ENCODE results near the gene KIAA1671. TPM values are rescaled to one million over a fixed set of nuclear protein-coding genes. Genes with fewer than 3 reads are reported as not detected.
A peak's percentile ranks its signal among the peaks of the same experiment; 100 is the strongest.

Gene KIAA1671
- total RNA-seq, 1 donor from 2014 or later: 62.1 TPM

DNA sequence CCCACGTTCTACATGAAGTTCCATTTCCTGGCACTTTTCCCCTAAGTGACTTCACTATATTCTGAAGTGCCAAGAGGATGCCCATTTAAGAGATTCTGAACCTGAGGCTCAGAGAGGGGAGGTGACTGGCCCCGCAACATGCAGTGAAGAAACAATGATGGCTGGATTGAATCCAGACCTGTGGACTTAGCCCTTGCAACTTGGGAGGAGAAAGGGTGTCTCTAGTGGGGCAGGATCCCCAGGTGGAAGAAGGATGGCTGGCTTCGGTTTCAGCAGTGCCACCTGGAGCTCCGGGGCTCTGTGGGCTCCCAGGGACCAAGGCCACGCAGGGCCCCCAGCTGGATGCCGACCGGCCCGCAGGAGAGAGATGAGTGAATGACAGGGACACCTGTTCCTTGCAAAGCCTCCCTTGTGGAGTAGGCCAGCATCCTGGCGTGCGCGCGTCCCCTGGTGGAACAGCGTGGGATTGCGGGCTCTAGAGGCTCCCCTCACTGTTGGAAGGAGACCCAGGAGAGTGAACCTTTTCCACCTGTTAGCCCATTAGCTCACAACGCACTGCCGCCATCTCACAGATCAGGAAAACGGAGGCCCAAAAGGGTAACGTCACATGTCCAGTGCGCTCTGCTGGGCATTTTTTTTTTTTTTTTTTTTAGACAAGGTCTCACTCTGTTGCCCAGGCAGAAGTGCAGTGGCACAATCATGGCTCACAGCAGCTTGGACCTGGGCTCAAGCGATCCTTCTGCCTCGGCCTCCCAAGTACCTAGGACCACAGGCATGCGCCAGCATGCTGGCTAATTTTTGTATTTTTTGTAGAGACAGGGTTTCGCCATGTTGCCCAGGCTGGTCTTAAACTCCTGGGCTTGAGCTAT lies 104.7 kb downstream of the KIAA1671 start:
- Mint-ChIP-seq H3K4me3 (ENCODE audit: low read depth) (no peak overlapping the region), H3K9me3 (ENCODE audit: low read depth) (no peaks in the 10 kb centered on the region), H3K36me3 (ENCODE audit: insufficient read depth) (peaks cover 9% of the 10 kb centered on the region), H3K27me3 (no peaks in the 10 kb centered on the region), H3K4me1 (ENCODE audit: low read depth) (no peaks in the 10 kb centered on the region), H3K27ac (no peak overlapping the region)
- peak; percentile 73 for DNase-seq (ENCODE audit: low spot score, unreplicated experiment)
- TF ChIP-seq, protein P1, sequence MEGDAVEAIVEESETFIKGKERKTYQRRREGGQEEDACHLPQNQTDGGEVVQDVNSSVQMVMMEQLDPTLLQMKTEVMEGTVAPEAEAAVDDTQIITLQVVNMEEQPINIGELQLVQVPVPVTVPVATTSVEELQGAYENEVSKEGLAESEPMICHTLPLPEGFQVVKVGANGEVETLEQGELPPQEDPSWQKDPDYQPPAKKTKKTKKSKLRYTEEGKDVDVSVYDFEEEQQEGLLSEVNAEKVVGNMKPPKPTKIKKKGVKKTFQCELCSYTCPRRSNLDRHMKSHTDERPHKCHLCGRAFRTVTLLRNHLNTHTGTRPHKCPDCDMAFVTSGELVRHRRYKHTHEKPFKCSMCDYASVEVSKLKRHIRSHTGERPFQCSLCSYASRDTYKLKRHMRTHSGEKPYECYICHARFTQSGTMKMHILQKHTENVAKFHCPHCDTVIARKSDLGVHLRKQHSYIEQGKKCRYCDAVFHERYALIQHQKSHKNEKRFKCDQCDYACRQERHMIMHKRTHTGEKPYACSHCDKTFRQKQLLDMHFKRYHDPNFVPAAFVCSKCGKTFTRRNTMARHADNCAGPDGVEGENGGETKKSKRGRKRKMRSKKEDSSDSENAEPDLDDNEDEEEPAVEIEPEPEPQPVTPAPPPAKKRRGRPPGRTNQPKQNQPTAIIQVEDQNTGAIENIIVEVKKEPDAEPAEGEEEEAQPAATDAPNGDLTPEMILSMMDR (IDR thresholded peaks at IDR 0.05; ENCODE audit: unreplicated experiment): peak; percentile 78

DNA sequence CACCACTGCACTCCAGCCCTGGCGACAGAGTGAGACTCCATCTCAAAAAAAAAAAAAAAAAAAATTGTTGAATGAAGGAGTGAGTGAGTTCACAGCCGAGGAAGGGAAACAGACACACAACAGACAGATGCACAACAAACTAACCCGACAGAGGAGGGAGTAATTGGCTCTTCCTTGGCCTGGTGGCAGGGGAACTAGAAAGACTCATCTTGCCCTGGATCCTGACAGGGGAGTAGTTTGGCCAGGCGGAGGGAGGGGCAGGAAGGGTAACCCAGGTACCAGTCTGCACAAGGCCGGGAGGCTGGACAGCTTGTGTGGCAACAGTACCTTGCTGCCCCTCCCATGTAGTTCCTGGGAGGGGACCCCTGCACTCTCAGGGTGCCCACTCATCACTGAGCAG lies 106.9 kb downstream of the KIAA1671 start:
- H3K9me3 Mint-ChIP-seq (ENCODE audit: low read depth): no peaks in the 10 kb centered on the region
- no peak overlapping the region for H3K4me3 Mint-ChIP-seq (ENCODE audit: low read depth)
- peak overlapping the region; percentile 44 for H3K27ac Mint-ChIP-seq

DNA sequence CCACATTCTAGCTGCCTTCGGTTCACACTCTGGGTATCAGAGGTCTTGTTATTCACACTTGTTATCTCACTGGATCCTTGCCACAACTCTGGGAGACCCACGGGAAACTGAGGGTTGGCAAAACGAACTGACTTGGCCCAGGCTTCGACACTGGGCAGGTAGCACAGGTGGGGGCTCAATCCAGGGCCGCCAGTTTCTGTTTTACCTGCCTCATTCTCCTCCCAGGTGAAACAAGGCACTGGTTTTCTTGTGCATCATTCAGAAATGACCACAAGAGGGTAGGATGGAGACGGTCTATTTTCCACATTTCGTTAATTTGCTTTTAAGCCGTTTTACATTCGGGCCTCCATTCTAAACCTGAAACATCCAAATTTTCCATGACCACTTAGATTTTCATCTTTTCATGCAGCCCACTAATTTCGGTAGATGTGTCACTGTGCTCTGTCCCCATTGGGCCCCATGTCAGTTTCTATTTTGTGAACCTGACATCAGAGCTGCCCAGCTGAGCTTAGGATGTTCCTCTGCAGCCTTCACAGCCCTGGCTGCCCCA lies 108.1 kb downstream of the KIAA1671 start:
- no peak overlapping the region for H3K27ac Mint-ChIP-seq
- H3K27me3 Mint-ChIP-seq: no peaks in the 10 kb centered on the region
- TF ChIP-seq, protein P1 (IDR thresholded peaks at IDR 0.05; ENCODE audit: unreplicated experiment): peak; percentile 42
- H3K36me3 Mint-ChIP-seq (ENCODE audit: insufficient read depth): peaks cover 9% of the 10 kb centered on the region
- H3K9me3 Mint-ChIP-seq (ENCODE audit: low read depth): no peaks in the 10 kb centered on the region
- no peak for DNase-seq (ENCODE audit: low spot score, unreplicated experiment)
- no peak overlapping the region for H3K4me3 Mint-ChIP-seq (ENCODE audit: low read depth)
- no peaks in the 10 kb centered on the region for H3K4me1 Mint-ChIP-seq (ENCODE audit: low read depth)

More for the DNA sequence above, 106.9 kb downstream of the KIAA1671 start:
- Mint-ChIP-seq H3K4me1 (ENCODE audit: low read depth) (no peaks in the 10 kb centered on the region), H3K36me3 (ENCODE audit: insufficient read depth) (peaks cover 12% of the 10 kb centered on the region), H3K27me3 (no peaks in the 10 kb centered on the region)
- no peak for DNase-seq (ENCODE audit: low spot score, unreplicated experiment)
- TF ChIP-seq, protein P1 (IDR thresholded peaks at IDR 0.05; ENCODE audit: unreplicated experiment): no peak

DNA sequence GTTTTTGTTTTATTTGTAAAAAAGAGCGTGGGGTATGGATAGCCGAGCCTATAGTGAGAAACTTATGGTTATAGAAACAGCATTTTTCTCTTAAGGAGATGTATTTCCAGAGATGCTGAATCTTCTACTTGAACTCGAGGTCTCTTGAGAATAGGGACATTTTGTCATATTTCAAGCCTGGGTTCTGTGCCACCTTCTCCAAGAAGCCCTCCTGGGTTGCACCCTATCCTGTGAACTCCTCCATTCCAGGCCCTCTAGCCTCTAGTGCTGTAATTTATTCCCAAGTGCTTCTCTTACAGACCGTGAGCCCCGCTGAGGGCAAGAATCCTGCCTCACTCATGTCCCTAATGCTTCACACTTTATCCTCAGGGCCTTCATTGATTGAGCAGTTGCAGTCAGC lies 108.6 kb downstream of the KIAA1671 start:
- Mint-ChIP-seq H3K27ac (no peak overlapping the region), H3K27me3 (no peaks in the 10 kb centered on the region), H3K4me1 (ENCODE audit: low read depth) (no peaks in the 10 kb centered on the region), H3K9me3 (ENCODE audit: low read depth) (no peaks in the 10 kb centered on the region), H3K4me3 (ENCODE audit: low read depth) (no peak overlapping the region), H3K36me3 (ENCODE audit: insufficient read depth) (peaks cover 9% of the 10 kb centered on the region)
- TF ChIP-seq, protein P1 (IDR thresholded peaks at IDR 0.05; ENCODE audit: unreplicated experiment): no peak
- DNase-seq (ENCODE audit: low spot score, unreplicated experiment): no peak

DNA sequence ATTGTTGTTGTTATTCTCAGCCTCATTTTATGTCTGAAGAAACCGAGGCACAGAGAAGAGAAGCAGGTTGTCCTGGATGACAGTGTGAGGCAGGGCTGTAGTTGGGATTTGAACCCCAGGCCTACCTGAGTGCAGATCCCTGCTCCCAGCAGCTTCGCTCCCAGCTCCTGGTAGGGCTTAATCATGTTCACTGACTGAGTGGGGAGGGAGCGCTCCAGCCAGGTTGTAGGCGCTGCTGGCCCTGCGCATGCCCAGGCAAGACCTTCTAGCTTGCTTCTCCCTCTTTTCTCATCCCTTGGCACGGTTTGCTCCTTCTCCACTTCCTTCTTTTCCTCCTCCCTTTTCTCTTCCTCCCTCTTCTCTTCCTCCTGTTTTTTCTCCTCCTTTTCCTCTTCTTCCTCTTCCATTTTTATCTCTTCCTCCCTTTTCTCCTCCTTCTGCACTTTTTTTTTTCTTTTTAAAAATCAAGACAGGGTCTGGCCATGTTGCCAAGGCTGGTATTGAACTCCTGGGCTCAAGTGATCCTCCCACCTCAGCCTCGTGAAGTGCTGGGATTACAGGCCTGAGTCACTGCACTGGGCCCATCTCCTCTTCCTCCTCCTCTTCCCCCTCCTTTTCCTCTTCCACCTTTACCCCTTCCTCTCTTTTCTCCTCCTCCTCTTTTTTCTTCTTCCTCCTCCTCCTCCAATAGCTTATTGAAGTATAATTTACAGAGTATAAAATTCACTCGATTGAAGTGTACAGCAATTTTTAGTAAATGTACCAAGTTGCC lies 109.3 kb downstream of the KIAA1671 start:
- no peaks in the 10 kb centered on the region for H3K9me3 Mint-ChIP-seq (ENCODE audit: low read depth)
- TF ChIP-seq, protein P1 (IDR thresholded peaks at IDR 0.05; ENCODE audit: unreplicated experiment): no peak
- H3K36me3 Mint-ChIP-seq (ENCODE audit: insufficient read depth): peaks cover 11% of the 10 kb centered on the region
- peak overlapping the region; percentile 92 for H3K27ac Mint-ChIP-seq
- H3K4me3 Mint-ChIP-seq (ENCODE audit: low read depth): no peak overlapping the region
- H3K4me1 Mint-ChIP-seq (ENCODE audit: low read depth): no peaks in the 10 kb centered on the region
- DNase-seq (ENCODE audit: low spot score, unreplicated experiment): no peak
- no peaks in the 10 kb centered on the region for H3K27me3 Mint-ChIP-seq
